Endometrium (tissue), 2 donors: ENCODE data around the gene TRIM32.

ENCODE experiments used
- FAIRE-seq: peaks from 2 replicates; lab custom pipeline; 2012; peaks lifted over from hg19 to GRCh38; lab: Jason Lieb, UNC
- donor health status: control.
- donor health status: control.

TRIM32 gene

DNA sequence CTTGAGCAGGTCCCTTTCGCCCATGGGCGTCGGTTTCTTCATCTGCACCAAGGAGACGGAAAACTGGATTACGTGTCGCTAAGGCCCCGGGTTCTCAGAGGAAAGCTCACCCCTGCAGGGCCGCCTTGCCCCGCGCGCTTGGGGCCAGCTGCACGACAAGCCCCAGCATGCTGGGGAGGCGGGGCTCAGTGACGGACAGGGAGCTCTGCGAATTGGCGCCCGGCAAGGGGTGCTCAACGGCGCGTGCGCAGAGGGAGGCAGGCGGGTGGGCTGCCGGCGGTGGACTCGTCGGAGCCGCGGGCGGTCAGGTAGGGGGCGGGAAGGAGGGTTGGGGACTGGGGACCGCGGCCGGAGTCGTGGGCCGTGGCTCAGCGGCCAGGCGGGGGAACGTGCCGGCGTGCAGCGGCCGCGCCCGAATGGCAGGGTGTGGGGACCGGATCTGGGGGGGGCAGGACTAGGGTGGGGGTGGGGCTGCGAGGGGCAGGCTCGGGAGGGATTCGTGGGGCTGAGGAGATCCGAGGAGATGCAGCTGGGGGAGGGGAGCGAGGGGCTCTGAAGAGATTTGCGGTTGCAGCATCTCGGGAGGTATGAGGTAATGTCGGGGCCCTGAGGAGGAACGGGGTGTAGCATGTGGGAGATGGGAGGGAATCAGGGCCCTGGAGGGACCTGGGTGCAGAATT is at the start of gene TRIM32:
TRIM32 (plus strand) TSS at position 232 of the 680 bp plus-strand sequence. CDS start 10,438 bp downstream, outside the sequence.
- FAIRE-seq, result no peak

DNA sequence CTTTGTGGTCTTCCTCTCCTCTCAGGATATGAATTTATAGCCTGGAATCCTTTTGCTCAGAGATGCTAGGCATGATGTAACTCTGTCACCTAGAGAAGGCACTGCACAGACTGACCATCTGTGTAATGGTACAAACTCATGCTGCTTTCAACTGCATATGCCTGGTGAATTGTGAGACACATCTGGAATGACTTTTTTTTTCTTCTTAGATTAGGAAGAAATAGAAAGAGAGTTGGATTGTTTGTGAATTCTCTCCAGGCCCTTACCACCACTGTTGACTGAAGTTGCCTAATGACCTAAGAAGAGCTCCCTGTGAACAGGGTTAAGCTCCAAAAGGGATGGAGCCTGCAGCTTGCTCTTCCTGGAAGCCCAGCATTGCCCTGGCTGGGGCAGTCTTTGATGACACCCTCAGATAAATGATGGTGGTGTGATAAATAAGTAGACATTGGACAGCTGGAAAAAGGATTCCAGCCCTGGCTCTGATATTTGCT is 47.8 kb upstream of the TRIM32 start:
- FAIRE-seq, result no peak

GRCh38 chr9:116641292-116642059 is 45.6 kb upstream of the TRIM32 start:
- FAIRE-seq, result no peak

- FAIRE-seq, result no peak
These were observed 43.4 kb upstream of the TRIM32 start for GRCh38 chr9:116643691-116644090.

- no peak for FAIRE-seq
These were observed 42.9 kb upstream of the TRIM32 start for GRCh38 chr9:116644091-116644688.

DNA sequence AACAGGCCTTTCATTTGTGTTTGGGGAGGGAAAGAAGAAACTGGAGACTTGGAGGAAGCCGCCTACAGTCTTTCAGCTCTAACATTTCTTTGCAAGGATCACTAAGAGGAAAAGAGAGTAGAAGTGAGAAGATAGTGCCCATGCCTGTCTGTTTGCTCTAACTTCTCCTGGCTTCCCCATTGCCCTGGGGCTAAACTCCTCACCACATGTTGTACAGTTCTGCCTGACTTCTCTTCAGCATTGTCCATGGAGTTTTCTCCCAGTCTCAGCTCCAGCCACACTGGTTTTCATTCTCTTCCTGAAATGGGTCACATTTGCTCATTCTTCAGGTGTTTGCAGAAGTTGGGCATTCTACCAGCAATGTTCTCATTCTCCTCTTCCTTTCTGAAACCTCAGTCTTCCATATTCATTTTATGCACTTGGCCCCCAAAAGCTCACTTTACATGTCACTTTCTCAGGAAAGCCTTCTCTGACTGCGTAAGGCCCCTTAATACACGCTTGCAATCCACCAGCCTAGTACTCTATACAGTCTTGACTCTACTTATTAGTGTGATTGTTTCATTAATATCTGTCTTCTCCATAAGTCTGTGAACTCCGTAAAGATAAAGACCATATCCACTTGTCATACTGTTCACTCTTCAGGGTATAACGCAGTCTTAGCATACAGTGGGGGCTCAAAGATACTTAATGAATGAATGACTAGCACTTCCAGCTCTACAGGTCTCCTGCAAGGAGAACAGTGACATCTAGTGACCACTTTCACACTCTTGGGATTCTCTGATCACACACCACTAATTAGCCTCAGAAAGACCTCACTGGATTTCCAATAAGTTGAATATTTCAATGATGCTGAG is 40.2 kb upstream of the TRIM32 start:
- FAIRE-seq, result no peak

GRCh38 chr9:116647515-116647809 is 39.6 kb upstream of the TRIM32 start:
- no peak for FAIRE-seq

GRCh38 chr9:116653348-116654058 is 33.6 kb upstream of the TRIM32 start:
- FAIRE-seq, result no peak

DNA sequence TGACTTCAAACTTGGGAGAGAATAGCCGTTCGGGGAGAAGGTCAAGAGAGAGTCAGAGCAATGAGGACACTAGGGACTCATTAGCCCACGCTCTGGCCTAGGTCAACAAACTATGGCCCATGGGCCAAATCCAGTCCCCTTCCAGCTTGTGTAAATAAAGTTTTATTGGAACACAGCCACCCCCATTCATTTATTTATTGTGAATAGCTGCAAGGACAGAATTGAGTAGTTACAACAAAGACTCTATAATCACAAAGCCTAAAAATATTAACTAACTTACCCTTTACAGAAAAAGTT is 33.1 kb upstream of the TRIM32 start:
- no peak for FAIRE-seq

DNA sequence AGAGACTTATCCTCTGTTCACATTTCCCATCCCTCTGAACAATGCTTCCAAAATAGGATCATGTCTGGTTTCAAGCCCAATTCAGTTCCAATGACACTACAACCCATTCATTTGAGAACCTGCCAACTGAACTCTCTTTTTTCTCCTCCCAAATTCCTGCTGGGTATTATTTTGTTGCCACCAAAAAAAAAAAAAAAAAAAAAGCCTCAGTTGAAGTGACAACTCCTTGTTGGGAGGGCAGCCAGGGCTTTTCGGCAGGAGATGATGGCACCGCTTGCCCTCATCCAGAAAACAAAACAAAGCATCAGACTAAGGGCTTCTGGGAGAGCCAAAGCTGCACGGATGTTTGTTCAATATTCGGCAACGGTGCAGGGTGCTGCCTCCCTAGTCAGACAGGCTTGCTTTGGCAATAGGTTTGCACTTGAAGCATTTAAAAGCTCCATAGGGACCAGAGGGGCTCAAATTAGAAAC is 30.6 kb upstream of the TRIM32 start:
- no peak for FAIRE-seq

DNA sequence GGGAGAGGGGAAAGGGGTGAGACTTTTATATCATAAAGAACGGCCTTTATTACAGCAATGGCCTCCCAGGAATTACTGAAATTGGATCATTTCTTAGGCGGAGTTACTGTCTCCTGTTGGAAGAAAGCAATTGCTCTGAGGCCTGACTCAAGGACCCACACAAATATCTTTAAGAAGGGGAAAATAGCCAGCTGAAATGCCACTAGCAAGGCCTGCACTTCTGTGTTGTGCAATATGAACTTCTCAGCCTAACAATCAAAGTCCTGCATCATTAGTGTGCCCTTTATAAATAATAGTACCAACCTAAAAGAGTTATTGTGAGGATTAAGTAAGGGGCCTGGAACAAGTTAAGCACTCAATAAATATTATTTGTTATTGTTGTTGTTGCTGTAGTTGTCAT is 30.1 kb upstream of the TRIM32 start:
- no peak for FAIRE-seq

DNA sequence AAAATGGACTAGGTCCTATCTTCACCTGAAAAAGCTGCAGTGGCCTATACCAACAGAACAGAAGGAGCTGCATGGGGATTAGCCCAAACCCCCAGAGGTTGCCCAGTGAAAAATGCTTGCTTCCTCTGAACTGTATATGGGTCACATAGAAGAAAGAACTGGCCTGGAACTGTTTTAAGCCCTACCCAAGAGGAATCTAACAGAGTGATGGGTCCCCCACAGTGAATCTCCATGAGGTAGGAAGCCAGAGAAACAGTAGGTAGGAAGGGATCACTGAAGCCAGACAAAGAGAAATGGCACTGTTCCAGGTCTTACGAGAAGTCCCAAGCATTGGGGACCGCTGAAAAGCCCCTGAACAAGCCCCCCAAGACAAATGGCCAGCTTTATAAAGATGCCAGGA is 28.8 kb upstream of the TRIM32 start:
- FAIRE-seq, result no peak

- peak; percentile 89 for FAIRE-seq
These were observed 25.8 kb upstream of the TRIM32 start for GRCh38 chr9:116661037-116661954.

DNA sequence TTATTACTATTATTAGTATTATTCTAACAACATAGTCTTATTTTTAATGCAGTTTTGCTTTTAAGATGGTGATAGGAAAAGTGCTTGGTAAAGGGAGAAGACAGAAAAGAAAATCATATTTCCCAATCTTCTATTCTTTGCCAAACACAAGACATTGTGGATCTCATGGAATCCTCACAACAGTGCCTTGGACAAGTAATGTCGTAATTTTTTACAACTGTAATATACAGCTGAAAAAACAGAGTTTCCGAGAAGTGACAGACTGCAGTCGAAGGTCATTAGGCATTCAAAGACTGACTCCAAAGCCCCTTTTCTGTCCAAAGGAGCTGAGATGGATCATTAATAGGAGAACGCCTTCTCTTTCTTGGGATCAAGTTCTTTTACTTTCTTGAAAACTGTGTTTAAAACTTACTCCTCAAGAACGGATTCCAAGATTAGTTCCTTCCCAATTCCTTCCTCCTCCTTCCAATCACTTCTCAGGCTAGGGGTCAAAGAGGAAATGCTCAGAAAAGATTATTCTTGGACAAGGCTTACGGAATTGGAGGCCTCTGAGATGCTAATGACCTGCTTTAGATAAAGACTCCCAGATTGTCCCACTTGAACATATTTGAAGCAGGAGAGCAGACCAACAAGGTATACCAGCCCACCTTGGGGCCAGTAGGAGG is 24.3 kb upstream of the TRIM32 start:
- FAIRE-seq, result peak; percentile 83

- FAIRE-seq, result no peak
These were observed 23.5 kb upstream of the TRIM32 start for GRCh38 chr9:116663581-116663980.

DNA sequence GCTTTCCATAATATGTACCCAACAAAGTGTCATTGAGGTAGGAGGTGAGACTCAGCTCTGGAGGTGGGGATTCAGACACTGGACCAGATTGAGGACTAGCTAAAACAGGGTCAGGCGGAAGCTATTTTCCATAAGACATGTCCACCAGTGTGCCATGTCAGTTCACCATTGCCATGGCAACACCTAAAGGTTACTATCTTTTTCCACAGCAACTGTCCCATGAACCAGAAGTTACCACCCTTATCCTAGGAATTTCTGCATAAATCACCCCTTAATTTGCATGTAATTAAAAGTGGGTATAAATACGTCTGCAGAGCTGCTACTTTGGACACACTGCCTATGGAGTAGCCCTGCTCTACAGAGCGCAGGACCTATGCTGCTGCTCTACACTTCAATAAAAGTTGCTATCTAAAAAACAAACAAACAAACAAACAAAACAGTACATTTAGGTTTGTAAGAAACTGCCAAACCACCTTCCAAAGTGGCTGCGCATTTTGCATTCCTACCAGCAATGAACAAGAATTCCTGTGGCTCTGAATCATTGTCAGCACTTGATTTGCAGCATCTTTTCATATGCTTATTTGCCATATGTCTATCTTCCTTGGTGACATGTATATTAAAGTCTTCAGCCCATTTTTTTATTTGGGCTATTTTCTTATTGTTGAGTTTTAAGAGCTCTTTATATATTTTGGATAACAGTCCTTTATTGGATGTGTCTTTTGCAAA is 18.0 kb upstream of the TRIM32 start:
- no peak for FAIRE-seq

GRCh38 chr9:116671605-116672004 is 15.5 kb upstream of the TRIM32 start:
- no peak for FAIRE-seq

GRCh38 chr9:116673375-116673774 is 13.7 kb upstream of the TRIM32 start:
- no peak for FAIRE-seq

DNA sequence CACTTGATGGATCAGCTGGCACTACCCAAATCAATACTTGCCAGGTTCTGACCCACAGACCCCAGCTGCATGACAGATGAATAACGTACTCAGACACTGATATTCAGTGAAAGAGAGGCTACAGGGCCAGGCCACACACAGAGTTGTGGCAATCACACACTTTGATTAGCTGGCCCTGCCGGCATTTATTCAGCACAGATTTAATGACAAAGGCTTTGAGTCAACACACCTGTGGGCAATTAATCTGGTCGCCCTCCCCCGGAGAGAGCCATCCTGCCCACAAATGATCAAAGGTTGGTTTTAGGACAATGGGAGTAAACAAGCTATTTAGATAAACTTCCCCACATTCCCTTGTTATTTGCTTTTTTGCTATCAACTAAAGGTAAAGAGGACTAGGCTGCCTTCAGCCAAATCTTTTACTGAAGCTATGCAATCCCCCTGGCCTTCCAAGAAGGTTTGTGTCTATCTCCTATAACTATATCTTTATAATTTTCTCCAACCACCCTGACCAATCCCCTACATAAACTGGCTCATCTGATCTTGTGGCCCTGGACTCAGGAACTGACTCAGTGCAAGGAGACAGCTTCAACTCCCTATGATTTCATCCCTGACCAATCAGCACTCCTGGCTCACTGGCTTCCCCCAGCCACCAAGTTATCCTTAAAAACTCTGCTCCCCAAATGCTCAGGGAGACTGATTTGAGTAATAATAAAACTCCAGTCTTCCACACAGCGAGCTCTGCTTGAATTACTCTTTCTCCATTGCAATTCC is 12.7 kb upstream of the TRIM32 start:
- no peak for FAIRE-seq
